ENCODE data around the gene TBL3.

- TF ChIP-seq ZBTB17 (tag by site-specific recombination; IDR thresholded peaks at IDR 0.05), result no peak
- TF ChIP-seq CTCF (tag by site-specific recombination; IDR thresholded peaks at IDR 0.05), result no peak
- no peak for TF ChIP-seq ZBTB8A (tag by site-specific recombination; IDR thresholded peaks at IDR 0.05)
- no peak for TF ChIP-seq MYNN (tag by site-specific recombination; IDR thresholded peaks at IDR 0.05; ENCODE audit: borderline replicate concordance)
- no peak for TF ChIP-seq SCRT1 (tag by site-specific recombination; IDR thresholded peaks at IDR 0.05; ENCODE audit: borderline replicate concordance)
- TF ChIP-seq ZNF10 (tag by site-specific recombination; IDR thresholded peaks at IDR 0.05), result no peak
Measured at GRCh38 chr16:2013527-2013926, 41.7 kb downstream of the TBL3 start.

Measured in HEK293 (cell line).